Smooth muscle cell (in vitro differentiated cells): ENCODE measurements around the gene LMBR1L. TPM values are rescaled to one million over a fixed set of nuclear protein-coding genes. Genes with fewer than 3 reads are reported as not detected.

Experiments
- DNase-seq: peaks from one replicate; lab custom pipeline; 2025; ENCODE audit not compliant: unreplicated experiment; lab: John Stamatoyannopoulos, UW
- H2AFZ ChIP-seq: fragments of 200-600 bp; sonication (generic); 2 replicates; pipeline ENCODE4 v1.6.0; 2016; ENCODE audit warnings: antibody characterized with exemption, low read depth, mild to moderate bottlenecking
- H3F3A ChIP-seq: fragments of 200-600 bp; sonication (generic); 2 replicates; pipeline ENCODE4 v1.6.0; 2017; ENCODE audit warnings: antibody characterized with exemption, low read depth
- H3K27ac ChIP-seq: fragments of 200-600 bp; sonication (generic); 2 replicates; pipeline ENCODE4 v1.5.1; 2016; ENCODE audit warnings: low read depth, mild to moderate bottlenecking
- H3K27me3 ChIP-seq: fragments of 200-600 bp; sonication (generic); 2 replicates; pipeline ENCODE4 v1.6.1; 2016; ENCODE audit warnings: low read depth, mild to moderate bottlenecking
- H3K36me3 ChIP-seq: fragments of 200-600 bp; sonication (generic); 2 replicates; pipeline ENCODE4 v1.5.1; 2016; ENCODE audit warnings: low read depth
- H3K4me1 ChIP-seq: fragments of 200-600 bp; sonication (generic); 2 replicates; pipeline ENCODE4 v1.5.1; 2016; ENCODE audit warnings: low read depth
- H3K4me2 ChIP-seq: fragments of 200-600 bp; sonication (generic); 2 replicates; pipeline ENCODE4 v1.6.0; 2016; ENCODE audit warnings: mild to moderate bottlenecking
- H3K4me3 ChIP-seq: fragments of 200-600 bp; sonication (generic); 2 replicates; pipeline ENCODE4 v1.5.1; 2016; ENCODE audit warnings: mild to moderate bottlenecking
- H3K79me2 ChIP-seq: fragments of 200-600 bp; sonication (generic); 2 replicates; pipeline ENCODE4 v1.6.0; 2016; ENCODE audit warnings: low read depth, mild to moderate bottlenecking
- H3K9ac ChIP-seq: fragments of 200-600 bp; sonication (generic); 2 replicates; pipeline ENCODE4 v1.6.0; 2016; ENCODE audit warnings: low read depth
- H3K9me3 ChIP-seq: fragments of 200-600 bp; sonication (generic); replicated peaks from 2 replicates; pipeline ENCODE4 v1.5.1; 2016; ENCODE audit warnings: low read depth
- H4K20me1 ChIP-seq: fragments of 200-600 bp; sonication (generic); 2 replicates; pipeline ENCODE4 v1.6.0; 2016; ENCODE audit warnings: low read depth
- WGBS: methylation state at CpG from one replicate; pipeline ENCODE4 v1.1.7; 2016; ENCODE audit warnings: low lambda C conversion rate; 5-methylcytosine and 5-hydroxymethylcytosine counted together
- polyA plus RNA-seq: library from polyadenylated mRNA; unstranded; fragments of >200 nt; fragmentation: Nextera tagmentation; extraction: Ambion mirVana; gene quantifications from 2 replicates; pipeline ENCODE4 v1.2.1, GENCODE V29; 2016
- total RNA-seq: library from RNA; depleted of rRNA; stranded (reverse); fragments of >200 nt; gene quantifications from 2 replicates; pipeline ENCODE4 v1.2.3, GENCODE V29; 2014
- TF ChIP-seq, protein P1 (sequence below): fragments of 200-600 bp; sonication (generic); IDR thresholded peaks from 2 replicates; pipeline ENCODE4 v1.5.1; 2017; ENCODE audit warnings: borderline replicate concordance, mild to moderate bottlenecking, antibody characterized with exemption; ENCODE audit not compliant: insufficient read depth, poor library complexity, severe bottlenecking

Gene LMBR1L
- total and polyA plus RNA-seq, 2 experiments from 2014 or later, result 49.5 to 57.3 TPM

DNA sequence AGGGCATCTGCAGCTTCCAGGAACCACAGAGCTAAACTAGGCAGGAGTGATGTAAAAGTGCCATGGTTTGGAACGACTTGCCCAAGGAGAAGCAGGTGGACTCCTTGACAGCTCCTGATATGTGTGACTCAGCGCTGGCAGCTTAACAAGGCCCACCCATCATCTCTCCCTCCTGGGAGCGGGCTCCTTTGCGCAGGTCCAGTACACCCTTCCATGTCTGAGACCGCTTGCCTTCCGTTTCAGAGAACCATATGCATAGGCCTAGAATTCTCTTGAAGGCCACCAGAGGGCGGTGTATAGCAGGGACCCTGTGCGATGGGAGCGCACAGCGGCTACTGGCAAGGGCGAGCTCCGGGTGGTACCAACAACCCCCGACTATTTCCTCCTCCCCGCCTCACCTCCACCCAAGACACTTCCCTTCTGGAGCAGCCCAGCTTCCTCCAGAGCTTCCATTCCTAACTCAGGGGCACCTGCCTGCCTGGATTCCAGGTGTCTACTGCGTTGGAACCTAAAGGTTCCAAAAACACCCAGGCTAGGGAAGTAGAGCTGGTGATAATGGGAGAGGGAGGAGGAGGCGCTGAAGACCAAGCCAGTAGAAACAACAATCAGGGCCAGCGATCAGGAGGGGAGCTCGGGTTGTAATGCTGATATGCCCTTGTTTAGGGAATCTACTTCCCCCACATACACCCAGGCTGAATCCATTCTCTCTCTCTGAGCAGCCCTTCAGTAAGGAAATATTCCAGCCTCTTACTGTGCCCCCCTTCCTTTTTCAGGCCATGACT is 22.3 kb downstream of the LMBR1L start:
- Histone ChIP-seq H3K36me3 (no peaks in the 10 kb centered on the region), H3K27ac (no peak overlapping the region), H4K20me1 (no peaks in the 10 kb centered on the region), H3K9ac (no peak overlapping the region), H3K4me2 (peak overlapping the region; percentile 71), H3F3A (no peaks in the 10 kb centered on the region), H3K9me3 (no peaks in the 10 kb centered on the region), H3K4me3 (peak overlapping the region; percentile 30), H2AFZ (no peak overlapping the region), H3K79me2 (no peaks in the 10 kb centered on the region), H3K4me1 (peaks cover 23% of the 10 kb centered on the region), H3K27me3 (peaks cover 50% of the 10 kb centered on the region)
- TF ChIP-seq, protein P1, sequence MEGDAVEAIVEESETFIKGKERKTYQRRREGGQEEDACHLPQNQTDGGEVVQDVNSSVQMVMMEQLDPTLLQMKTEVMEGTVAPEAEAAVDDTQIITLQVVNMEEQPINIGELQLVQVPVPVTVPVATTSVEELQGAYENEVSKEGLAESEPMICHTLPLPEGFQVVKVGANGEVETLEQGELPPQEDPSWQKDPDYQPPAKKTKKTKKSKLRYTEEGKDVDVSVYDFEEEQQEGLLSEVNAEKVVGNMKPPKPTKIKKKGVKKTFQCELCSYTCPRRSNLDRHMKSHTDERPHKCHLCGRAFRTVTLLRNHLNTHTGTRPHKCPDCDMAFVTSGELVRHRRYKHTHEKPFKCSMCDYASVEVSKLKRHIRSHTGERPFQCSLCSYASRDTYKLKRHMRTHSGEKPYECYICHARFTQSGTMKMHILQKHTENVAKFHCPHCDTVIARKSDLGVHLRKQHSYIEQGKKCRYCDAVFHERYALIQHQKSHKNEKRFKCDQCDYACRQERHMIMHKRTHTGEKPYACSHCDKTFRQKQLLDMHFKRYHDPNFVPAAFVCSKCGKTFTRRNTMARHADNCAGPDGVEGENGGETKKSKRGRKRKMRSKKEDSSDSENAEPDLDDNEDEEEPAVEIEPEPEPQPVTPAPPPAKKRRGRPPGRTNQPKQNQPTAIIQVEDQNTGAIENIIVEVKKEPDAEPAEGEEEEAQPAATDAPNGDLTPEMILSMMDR, result peak; percentile 76
- 6% methylated on average over 18 of the region's 18 CpGs for WGBS
- no peak for DNase-seq

DNA sequence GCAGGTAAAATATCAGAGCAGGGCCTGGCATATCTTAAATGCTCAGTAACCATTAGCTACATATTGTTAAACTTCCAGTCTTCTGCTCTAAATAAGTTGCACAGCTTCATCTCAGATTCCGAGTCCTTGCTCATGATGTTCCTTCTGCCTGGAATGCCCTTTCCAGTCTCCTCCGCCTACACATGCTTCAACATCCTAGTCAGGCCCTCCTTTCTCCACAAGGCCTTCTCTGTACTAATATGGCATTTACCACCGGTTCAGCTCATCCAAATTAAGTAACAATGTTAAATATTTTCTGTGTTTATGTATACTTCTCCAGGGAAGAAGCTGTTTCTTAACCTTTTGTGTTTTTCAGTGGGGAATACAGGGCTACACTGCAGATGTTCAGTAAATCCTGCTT is 24.5 kb downstream of the LMBR1L start:
- H4K20me1 ChIP-seq, result no peaks in the 10 kb centered on the region
- H3K79me2 ChIP-seq, result no peaks in the 10 kb centered on the region
- no peak overlapping the region for H3K4me2 ChIP-seq
- H3K4me3 ChIP-seq, result no peak overlapping the region
- TF ChIP-seq, protein P1, result no peak
- no peak for DNase-seq
- H3K4me1 ChIP-seq, result peaks cover 10% of the 10 kb centered on the region
- H3K9me3 ChIP-seq, result no peaks in the 10 kb centered on the region
- 45% methylated on average over 3 of the region's 3 CpGs for WGBS
- no peak overlapping the region for H3K9ac ChIP-seq
- no peak overlapping the region for H2AFZ ChIP-seq
- peaks cover 28% of the 10 kb centered on the region for H3K27me3 ChIP-seq
- no peaks in the 10 kb centered on the region for H3K36me3 ChIP-seq
- H3F3A ChIP-seq, result no peaks in the 10 kb centered on the region
- no peak overlapping the region for H3K27ac ChIP-seq

DNA sequence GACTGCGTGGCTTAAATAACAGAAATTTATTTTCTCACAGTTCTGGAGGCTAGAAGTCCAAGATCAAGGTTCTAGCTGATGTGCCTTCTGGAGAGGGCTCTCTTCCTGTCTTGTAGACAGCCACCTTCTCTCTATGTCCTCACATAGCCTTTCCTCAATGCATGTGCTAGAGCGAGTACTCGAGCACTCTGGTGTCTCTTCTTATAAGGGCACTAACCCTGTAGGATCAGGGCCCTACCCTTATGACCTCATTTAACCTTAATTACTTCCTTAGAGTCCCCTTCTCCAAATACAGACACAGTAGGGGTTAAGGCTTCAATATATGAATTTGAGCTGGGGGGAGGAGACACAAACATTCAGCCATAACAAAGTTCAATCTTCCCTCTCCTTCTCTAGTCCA is 26.2 kb downstream of the LMBR1L start:
- Histone ChIP-seq H3F3A (no peaks in the 10 kb centered on the region), H3K9ac (no peak overlapping the region), H4K20me1 (no peaks in the 10 kb centered on the region), H3K4me1 (no peaks in the 10 kb centered on the region), H3K79me2 (no peaks in the 10 kb centered on the region), H3K4me2 (no peak overlapping the region), H3K36me3 (no peaks in the 10 kb centered on the region), H2AFZ (no peak overlapping the region), H3K4me3 (no peak overlapping the region), H3K27me3 (peaks cover 11% of the 10 kb centered on the region), H3K9me3 (no peaks in the 10 kb centered on the region), H3K27ac (no peak overlapping the region)
- TF ChIP-seq, protein P1, result no peak
- WGBS, result 97% methylated on average over 3 of the region's 3 CpGs
- no peak for DNase-seq

DNA sequence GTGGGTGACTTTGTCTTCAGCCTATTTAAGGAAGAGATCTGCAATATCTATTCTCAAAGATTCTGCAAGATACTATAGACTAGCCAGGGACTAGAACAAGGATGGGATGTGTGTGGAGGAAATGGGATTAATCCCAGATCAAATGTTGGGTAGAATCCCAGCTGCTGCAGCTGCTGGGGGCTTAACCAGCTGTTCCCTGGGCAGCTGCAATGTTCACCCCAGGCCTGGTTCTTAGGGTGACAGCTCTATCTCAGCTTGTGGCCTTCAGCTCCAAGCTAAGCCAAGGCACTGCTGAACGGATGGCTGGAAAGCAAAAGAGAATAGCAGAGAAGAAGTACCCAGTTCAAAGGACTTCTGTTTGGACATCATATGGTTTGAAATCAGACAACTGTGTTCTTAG is 30.9 kb downstream of the LMBR1L start:
- no peak overlapping the region for H3K27ac ChIP-seq
- H3K27me3 ChIP-seq, result no peaks in the 10 kb centered on the region
- no peaks in the 10 kb centered on the region for H4K20me1 ChIP-seq
- H3K79me2 ChIP-seq, result no peaks in the 10 kb centered on the region
- DNase-seq, result no peak
- H3K4me3 ChIP-seq, result no peak overlapping the region
- no peak overlapping the region for H2AFZ ChIP-seq
- 69% methylated on average over 1 of the region's 1 CpG for WGBS
- no peaks in the 10 kb centered on the region for H3K9me3 ChIP-seq
- no peaks in the 10 kb centered on the region for H3K36me3 ChIP-seq
- no peak overlapping the region for H3K4me2 ChIP-seq
- H3K4me1 ChIP-seq, result no peaks in the 10 kb centered on the region
- no peaks in the 10 kb centered on the region for H3F3A ChIP-seq
- TF ChIP-seq, protein P1, result no peak
- no peak overlapping the region for H3K9ac ChIP-seq
